H1 (cell line): ENCODE data around the gene SYTL2. TPM values are rescaled to one million over a fixed set of nuclear protein-coding genes. Genes with fewer than 3 reads are reported as not detected.

Source experiments
- CTCF ChIA-PET: fragments of 300-600 bp; sonication (Branson Sonifier 250); formaldehyde crosslinking; loops from one replicate; lab custom pipeline; 2021; ENCODE audit not compliant: partially characterized antibody; lab: Charles Lee
- POLR2A ChIA-PET: fragments of 300-600 bp; sonication (Branson Sonifier 250); formaldehyde crosslinking; loops from one replicate; lab custom pipeline; 2021; ENCODE audit warnings: inconsistent platforms; ENCODE audit not compliant: partially characterized antibody; lab: Charles Lee
- DNase-seq, 2 experiments: peaks; one replicate each; pipeline versions ENCODE4 v3.0.0 to v3.0.0-alpha.2; 2010 to 2022; ENCODE audit warnings: low spot score in 2 of 2, low read depth in 1 of 2, mixed read lengths in 1 of 2
- FAIRE-seq: peaks from 2 replicates; lab custom pipeline; 2011; peaks lifted over from hg19 to GRCh38; lab: Jason Lieb, UNC
- H2AFZ ChIP-seq: 2 replicates; pipeline ENCODE4 v1.8.1; 2012; ENCODE audit warnings: low read length, inconsistent platforms
- H2AK5ac ChIP-seq: 2 replicates; pipeline ENCODE4 v1.6.1; 2013; ENCODE audit warnings: low read depth, low read length
- H2BK120ac ChIP-seq: replicated peaks from 2 replicates; pipeline ENCODE3; 2013; ENCODE audit warnings: low read depth, low read length, inconsistent platforms
- H2BK12ac ChIP-seq: 2 replicates; pipeline ENCODE4 v1.6.1; 2013; ENCODE audit warnings: low read depth, low read length
- H2BK15ac ChIP-seq: 2 replicates; pipeline ENCODE4 v1.6.1; 2013; ENCODE audit warnings: low read length
- H2BK20ac ChIP-seq: 2 replicates; pipeline ENCODE4 v1.6.1; 2013; ENCODE audit warnings: low read length
- H2BK5ac ChIP-seq: 2 replicates; pipeline ENCODE4 v1.6.1; 2013; ENCODE audit warnings: low read depth, low read length
- H3K14ac ChIP-seq: 2 replicates; pipeline ENCODE4 v1.6.1; 2013; ENCODE audit warnings: inconsistent platforms; ENCODE audit not compliant: insufficient read length
- H3K18ac ChIP-seq: 2 replicates; pipeline ENCODE4 v1.6.1; 2013; ENCODE audit warnings: low read length; ENCODE audit errors: extremely low read depth
- H3K23ac ChIP-seq: 2 replicates; pipeline ENCODE4 v1.6.1; 2013; ENCODE audit warnings: inconsistent platforms; ENCODE audit not compliant: insufficient read length
- H3K23me2 ChIP-seq: 2 replicates; pipeline ENCODE4 v1.6.1; 2013; ENCODE audit warnings: low read depth, low read length
- H3K27ac ChIP-seq: 2 replicates; pipeline ENCODE4 v1.6.1; 2011; ENCODE audit warnings: low read depth, low read length, inconsistent platforms
- H3K27me3 ChIP-seq, 4 experiments: replicated peaks in 1 of 4; 1 replicate in 1 of 4; 2 replicates in 3 of 4; pipeline versions ENCODE4 v1.6.1 to v1.8.1; 2011 to 2013; ENCODE audit warnings: low read length in 3 of 4, mild to moderate bottlenecking in 3 of 4, inconsistent platforms in 2 of 4, mixed read lengths in 2 of 4, moderate library complexity in 1 of 4; ENCODE audit not compliant: control insufficient read depth in 3 of 4, insufficient read depth in 3 of 4; ENCODE audit errors: extremely low read depth in 1 of 4
- H3K36me3 ChIP-seq, 4 experiments: 2 replicates each; pipeline versions ENCODE4 v1.6.1 to v1.8.1; 2011 to 2013; ENCODE audit warnings: mild to moderate bottlenecking in 4 of 4, low read length in 3 of 4, moderate library complexity in 2 of 4, control low read depth in 1 of 4, inconsistent platforms in 1 of 4; ENCODE audit not compliant: insufficient read depth in 4 of 4, control insufficient read depth in 2 of 4
- H3K4ac ChIP-seq: replicated peaks from 2 replicates; pipeline ENCODE3; 2013; ENCODE audit warnings: low read length, low read depth, mixed read lengths, inconsistent platforms; ENCODE audit not compliant: insufficient read length
- H3K4me1 ChIP-seq, 4 experiments: replicated peaks in 1 of 4; 1 replicate in 1 of 4; 2 replicates in 3 of 4; pipeline versions ENCODE4 v1.6.1 to v1.8.1; 2011 to 2013; ENCODE audit warnings: low read length in 3 of 4, inconsistent platforms in 2 of 4, mixed read lengths in 1 of 4; ENCODE audit not compliant: insufficient read depth in 4 of 4, control insufficient read depth in 3 of 4
- H3K4me2 ChIP-seq, 2 experiments: 2 replicates each; pipeline versions ENCODE4 v1.6.1 to v1.8.1; 2011 to 2013; ENCODE audit warnings: low read depth in 2 of 2, low read length in 2 of 2, control low read depth in 1 of 2, inconsistent platforms in 1 of 2, mild to moderate bottlenecking in 1 of 2; ENCODE audit not compliant: insufficient read depth in 1 of 2
- H3K4me3 ChIP-seq, 4 experiments: fragments of 200-600, 300-600 bp in 1 of 4; sonication (generic), shearing (Covaris generic), sonication (Bioruptor Twin) in 1 of 4; 2 replicates each; pipeline versions ENCODE4 v1.5.1 to v1.8.1; 2011 to 2016; ENCODE audit warnings: low read length in 4 of 4, low read depth in 3 of 4, control low read depth in 2 of 4, inconsistent platforms in 2 of 4, mild to moderate bottlenecking in 2 of 4, mixed read lengths in 1 of 4, moderate library complexity in 1 of 4; ENCODE audit not compliant: insufficient read depth in 2 of 4; ENCODE audit errors: extremely low read depth in 1 of 4
- H3K56ac ChIP-seq: replicated peaks from 2 replicates; pipeline ENCODE3; 2013; ENCODE audit warnings: low read depth, mild to moderate bottlenecking, mixed read lengths, low read length, inconsistent platforms; ENCODE audit not compliant: insufficient read length
- H3K79me1 ChIP-seq: 2 replicates; pipeline ENCODE4 v1.6.1; 2013; ENCODE audit warnings: low read depth, low read length, control low read depth
- H3K79me2 ChIP-seq, 2 experiments: 2 replicates each; pipeline versions ENCODE4 v1.6.1 to v1.8.1; 2012 to 2013; ENCODE audit warnings: low read length in 2 of 2, mild to moderate bottlenecking in 2 of 2, inconsistent platforms in 1 of 2; ENCODE audit not compliant: insufficient read depth in 2 of 2, control insufficient read depth in 1 of 2
- H3K9ac ChIP-seq, 4 experiments: replicated peaks in 1 of 4; 1 replicate in 1 of 4; 2 replicates in 3 of 4; pipeline versions ENCODE4 v1.6.1 to v1.8.1; 2011 to 2013; ENCODE audit warnings: low read depth in 3 of 4, low read length in 3 of 4, control low read depth in 2 of 4, mild to moderate bottlenecking in 2 of 4, moderate library complexity in 2 of 4, inconsistent platforms in 1 of 4; ENCODE audit errors: extremely low read depth in 1 of 4
- H3K9me3 ChIP-seq, 2 experiments: 2 replicates each; pipeline versions ENCODE4 v1.6.1 to v1.8.1; 2012 to 2013; ENCODE audit warnings: mild to moderate bottlenecking in 2 of 2, moderate library complexity in 2 of 2, control low read depth in 1 of 2, inconsistent platforms in 1 of 2, low read depth in 1 of 2, low read length in 1 of 2, mixed read lengths in 1 of 2; ENCODE audit not compliant: insufficient read depth in 2 of 2
- H4K20me1 ChIP-seq, 2 experiments: replicated peaks in 1 of 2; 2 replicates each; pipeline versions ENCODE3 to v1.8.1; 2011 to 2013; ENCODE audit warnings: inconsistent platforms in 2 of 2, low read length in 2 of 2, mild to moderate bottlenecking in 1 of 2; ENCODE audit not compliant: insufficient read depth in 2 of 2, control insufficient read depth in 1 of 2
- H4K5ac ChIP-seq: 2 replicates; pipeline ENCODE4 v1.6.1; 2013; ENCODE audit warnings: low read length, low read depth, mixed read lengths, inconsistent platforms; ENCODE audit not compliant: insufficient read length
- H4K8ac ChIP-seq: 2 replicates; pipeline ENCODE4 v1.8.0; 2013; ENCODE audit warnings: mild to moderate bottlenecking, moderate library complexity, low read length, inconsistent platforms; ENCODE audit not compliant: insufficient read depth; ENCODE audit errors: extremely low read depth
- H4K91ac ChIP-seq: replicated peaks from 2 replicates; pipeline ENCODE3; 2013; ENCODE audit warnings: low read length, mixed read lengths, inconsistent platforms; ENCODE audit not compliant: insufficient read length
- ATF2 ChIP-seq: IDR thresholded peaks from 2 replicates; pipeline ENCODE4 v1.6.1; 2012; ENCODE audit warnings: low read length, inconsistent platforms
- GTF2F1 ChIP-seq: IDR thresholded peaks from 2 replicates; pipeline ENCODE4 v1.6.1; 2012; ENCODE audit warnings: low read depth, low read length, improper control_type of control experiment, borderline replicate concordance
- HDAC2 ChIP-seq, 2 experiments: fragments of 300-600 bp in 1 of 2; sonication (generic) in 1 of 2; IDR thresholded peaks; 2 replicates each; pipeline ENCODE4 v1.6.1; 2011 to 2012; ENCODE audit warnings: low read depth in 2 of 2, low read length in 2 of 2, mild to moderate bottlenecking in 2 of 2, moderate library complexity in 2 of 2, borderline replicate concordance in 1 of 2, inconsistent platforms in 1 of 2
- SUZ12 ChIP-seq: fragments of 200-600 bp; sonication (generic); IDR thresholded peaks from 2 replicates; pipeline ENCODE4 v1.6.1; 2012; ENCODE audit warnings: mild to moderate bottlenecking, inconsistent platforms, low read length, moderate library complexity, mixed read lengths
- WGBS, 2 experiments: shearing (Covaris generic) in 1 of 2; methylation state at CpG; one replicate each; pipeline versions ENCODE4 v1.1.6 to v1.1.7; 2013 to 2015; ENCODE audit warnings: low lambda C conversion rate in 2 of 2, mixed read lengths in 2 of 2, inconsistent platforms in 1 of 2, low coverage in 1 of 2, missing lambda C conversion rate in 1 of 2; ENCODE audit not compliant: insufficient replicate concordance in 2 of 2, insufficient coverage in 1 of 2, insufficient read length in 1 of 2; ENCODE audit errors: extremely low coverage in 1 of 2, missing lambda C conversion rate in 1 of 2; 5-methylcytosine and 5-hydroxymethylcytosine counted together
- polyA plus RNA-seq, 7 experiments: library from polyadenylated mRNA; depleted of rRNA in 3 of 7; stranded (reverse) in 5 of 7; unstranded in 2 of 7; fragments of >200 nt in 5 of 7; fragments of 200-250 nt in 2 of 7; gene quantifications; 1 replicate in 5 of 7; 2 replicates in 1 of 7; 4 replicates in 1 of 7; pipeline versions ENCODE4 v1.2.1 to v1.2.3, GENCODE V29; 2011 to 2013; ENCODE audit warnings: missing spikeins in 2 of 7, mixed read lengths in 2 of 7
- total RNA-seq: library from RNA; stranded (reverse); fragmentation: NEBNext Ultra II Directional; extraction: Animal tissue kit (Norgen Biotek cat#: 25700); gene quantifications from 2 replicates; pipeline ENCODE4 v1.2.1, GENCODE V29; 2021

SYTL2 gene
- total and polyA plus RNA-seq, 2 of the 8 experiments (the other 6 are each of a cell fraction or from before 2014, with no cell fraction given): 1.3 to 9.1 TPM

- H3K9me3 ChIP-seq: no peaks in the 10 kb centered on the region
- DNase-seq (no peak), FAIRE-seq (no peak)
- H3K4ac ChIP-seq: no peak overlapping the region
- no peak overlapping the region for H2BK120ac ChIP-seq
- no peak overlapping the region for H3K18ac ChIP-seq
- H3K4me1 ChIP-seq: no peaks in the 10 kb centered on the region
- no peak overlapping the region for H3K14ac ChIP-seq
- H2AK5ac ChIP-seq: no peak overlapping the region
- H4K8ac ChIP-seq: no peak overlapping the region
- H3K36me3 ChIP-seq: no peaks in the 10 kb centered on the region
- no peak overlapping the region for H2BK5ac ChIP-seq
- H3K23ac ChIP-seq: no peak overlapping the region
- H4K91ac ChIP-seq: no peak overlapping the region
- H3K79me2 ChIP-seq: no peaks in the 10 kb centered on the region
- CTCF ChIA-PET: no interaction called here
- H3K56ac ChIP-seq: no peak overlapping the region
- H4K20me1 ChIP-seq: no peaks in the 10 kb centered on the region
- H3K79me1 ChIP-seq: no peaks in the 10 kb centered on the region
- H2BK15ac ChIP-seq: no peak overlapping the region
- H3K27ac ChIP-seq: no peak overlapping the region
- no peak overlapping the region for H4K5ac ChIP-seq
- no peak overlapping the region for H3K4me2 ChIP-seq
- POLR2A ChIA-PET: no interaction called here
- H3K27me3 ChIP-seq: no peaks in the 10 kb centered on the region
- WGBS, 2 experiments: 85% methylated on average over 3 of the region's 3 CpGs; no CpG with 5 or more reads in 1 of the 2 experiments
- H3K23me2 ChIP-seq: no peaks in the 10 kb centered on the region
- no peak overlapping the region for H2BK20ac ChIP-seq
- no peak overlapping the region for H2AFZ ChIP-seq
- no peak overlapping the region for H2BK12ac ChIP-seq
- H3K4me3 ChIP-seq: no peak overlapping the region
- no peak overlapping the region for H3K9ac ChIP-seq
- TF ChIP-seq SUZ12 (no peak), HDAC2 (IDR thresholded peaks at IDR 0.05; ENCODE audit: borderline replicate concordance in 1 of 2, low read depth in 2 of 2, low read length in 2 of 2) (no peak), GTF2F1 (no peak), ATF2 (no peak)
Observed at GRCh38 chr11:85704967-85705366, 106.0 kb downstream of the SYTL2 start.
